OCI-LY7 (cell line): ENCODE measurements around the gene OLFM1.

Experiments
- CTCF ChIP-seq: fragments of 200-600 bp; sonication (generic); conservative IDR thresholded peaks from 2 replicates; pipeline ENCODE4 v1.5.1; 2014; ENCODE audit warnings: mild to moderate bottlenecking, antibody characterized with exemption, low read length, moderate library complexity, mixed read lengths
- EZH2phosphoT487 ChIP-seq: fragments of 200-600 bp; sonication (generic); IDR thresholded peaks from 2 replicates; pipeline ENCODE4 v1.6.1; 2018; ENCODE audit warnings: low read depth, borderline replicate concordance, mild to moderate bottlenecking, mixed run types, antibody characterized with exemption, low read length, moderate library complexity, mixed read lengths

- no peak for TF ChIP-seq CTCF
- TF ChIP-seq EZH2phosphoT487: no peak
Measured at GRCh38 chr9:135074354-135075233, 12.9 kb upstream of the OLFM1 start.
